MM.1S (cell line): ENCODE measurements around the gene GARIN5A.
A peak's percentile ranks its signal among the peaks of the same experiment; 100 is the strongest.

Source experiments
- DNase-seq: peaks from one replicate; pipeline ENCODE4 v3.0.0-alpha.2; 2015
- H2AFZ ChIP-seq: fragments of 300-600 bp; sonication (generic); 2 replicates; pipeline ENCODE4 v1.6.0; 2016; ENCODE audit warnings: antibody characterized with exemption, low read length
- H3F3A ChIP-seq: fragments of 300-600 bp; sonication (generic); 2 replicates; pipeline ENCODE4 v1.6.1; 2016; ENCODE audit warnings: mild to moderate bottlenecking, antibody characterized with exemption, low read length, moderate library complexity, mixed read lengths; ENCODE audit not compliant: insufficient read depth
- H3K27ac ChIP-seq: fragments of 300-600 bp; sonication (generic); 2 replicates; pipeline ENCODE4 v1.5.1; 2016; ENCODE audit warnings: mild to moderate bottlenecking, low read length
- H3K27me3 ChIP-seq: fragments of 300-600 bp; sonication (generic); replicated peaks from 2 replicates; pipeline ENCODE4 v1.6.0; 2016; ENCODE audit warnings: low read length; ENCODE audit not compliant: insufficient read depth
- H3K36me3 ChIP-seq: fragments of 300-600 bp; sonication (generic); replicated peaks from 2 replicates; pipeline ENCODE4 v1.6.1; 2016; ENCODE audit warnings: mild to moderate bottlenecking, low read length, mixed read lengths; ENCODE audit not compliant: insufficient read depth
- H3K4me1 ChIP-seq: fragments of 300-600 bp; sonication (generic); 2 replicates; pipeline ENCODE4 v1.6.1; 2016; ENCODE audit warnings: low read length, mixed read lengths
- H3K4me2 ChIP-seq: fragments of 300-600 bp; sonication (generic); 2 replicates; pipeline ENCODE4 v1.6.0; 2016; ENCODE audit warnings: low read depth, low read length
- H3K4me3 ChIP-seq: fragments of 300-600 bp; sonication (generic); 2 replicates; pipeline ENCODE4 v1.5.1; 2016; ENCODE audit warnings: low read length, mixed read lengths
- H3K79me2 ChIP-seq: fragments of 300-600 bp; sonication (generic); 2 replicates; pipeline ENCODE4 v1.6.1; 2016; ENCODE audit warnings: mixed run types, low read length, mixed read lengths
- H3K9ac ChIP-seq: fragments of 300-600 bp; sonication (generic); 2 replicates; pipeline ENCODE4 v1.6.1; 2016; ENCODE audit warnings: low read length, mixed read lengths
- H3K9me2 ChIP-seq: fragments of 300-600 bp; sonication (generic); replicated peaks from 2 replicates; pipeline ENCODE4 v1.6.1; 2016; ENCODE audit warnings: mild to moderate bottlenecking, low read length, mixed read lengths; ENCODE audit not compliant: insufficient read depth
- H3K9me3 ChIP-seq: fragments of 300-600 bp; sonication (generic); replicated peaks from 2 replicates; pipeline ENCODE4 v1.6.1; 2016; ENCODE audit warnings: mild to moderate bottlenecking, low read length, mixed read lengths; ENCODE audit not compliant: insufficient read depth
- H4K20me1 ChIP-seq: fragments of 300-600 bp; sonication (generic); 2 replicates; pipeline ENCODE4 v1.6.1; 2016; ENCODE audit warnings: mild to moderate bottlenecking, low read length, moderate library complexity, mixed read lengths; ENCODE audit not compliant: insufficient read depth
- CTCF ChIP-seq: fragments of 300-600 bp; sonication (generic); IDR thresholded peaks from 2 replicates; pipeline ENCODE4 v1.5.1; 2016; ENCODE audit warnings: antibody characterized with exemption, low read length, mixed read lengths
- EZH2 ChIP-seq: fragments of 300-600 bp; sonication (generic); optimal IDR thresholded peaks from 2 replicates; pipeline ENCODE3; 2017; ENCODE audit warnings: low read depth, mild to moderate bottlenecking, antibody characterized with exemption, low read length, mixed read lengths
- EZH2phosphoT487 ChIP-seq: fragments of 300-600 bp; sonication (generic); IDR thresholded peaks from 2 replicates; pipeline ENCODE4 v1.6.1; 2018; ENCODE audit warnings: antibody characterized with exemption, low read length

Gene GARIN5A

GRCh38 chr19:50519006-50519575, 42.4 kb upstream of the GARIN5A start:
- Histone ChIP-seq H3K9me3 (no peaks in the 10 kb centered on the region), H3F3A (no peaks in the 10 kb centered on the region), H3K4me1 (no peaks in the 10 kb centered on the region), H3K36me3 (no peaks in the 10 kb centered on the region), H3K9ac (no peak overlapping the region), H3K4me3 (no peak overlapping the region), H3K27ac (no peak overlapping the region), H4K20me1 (no peaks in the 10 kb centered on the region), H3K4me2 (no peak overlapping the region), H3K27me3 (peaks cover 33% of the 10 kb centered on the region), H3K9me2 (no peaks in the 10 kb centered on the region), H3K79me2 (no peaks in the 10 kb centered on the region), H2AFZ (no peak overlapping the region)
- TF ChIP-seq EZH2 (no peak), EZH2phosphoT487 (no peak), CTCF (no peak)
- no peak for DNase-seq

GRCh38 chr19:50518091-50519005, 41.7 kb upstream of the GARIN5A start:
- H3K79me2 ChIP-seq: no peaks in the 10 kb centered on the region
- no peaks in the 10 kb centered on the region for H3K9me2 ChIP-seq
- H3F3A ChIP-seq: no peaks in the 10 kb centered on the region
- TF ChIP-seq EZH2phosphoT487 (no peak), CTCF (peak; percentile 42)
- peaks cover 26% of the 10 kb centered on the region for H3K27me3 ChIP-seq
- H3K27ac ChIP-seq: no peak overlapping the region
- H3K36me3 ChIP-seq: no peaks in the 10 kb centered on the region
- H2AFZ ChIP-seq: no peak overlapping the region
- no peak for DNase-seq
- no peak overlapping the region for H3K4me2 ChIP-seq
- H4K20me1 ChIP-seq: no peaks in the 10 kb centered on the region
- no peak overlapping the region for H3K4me3 ChIP-seq
- no peaks in the 10 kb centered on the region for H3K9me3 ChIP-seq
- no peak overlapping the region for H3K9ac ChIP-seq
- H3K4me1 ChIP-seq: no peaks in the 10 kb centered on the region

GRCh38 chr19:50517704-50518075, 41.0 kb upstream of the GARIN5A start:
- peaks cover 19% of the 10 kb centered on the region for H3K27me3 ChIP-seq
- no peak overlapping the region for H2AFZ ChIP-seq
- no peaks in the 10 kb centered on the region for H3K9me2 ChIP-seq
- H3K4me1 ChIP-seq: no peaks in the 10 kb centered on the region
- H3F3A ChIP-seq: no peaks in the 10 kb centered on the region
- H3K27ac ChIP-seq: no peak overlapping the region
- no peak for TF ChIP-seq EZH2phosphoT487
- H3K36me3 ChIP-seq: no peaks in the 10 kb centered on the region
- H3K79me2 ChIP-seq: no peaks in the 10 kb centered on the region
- no peak overlapping the region for H3K4me3 ChIP-seq
- H3K9ac ChIP-seq: no peak overlapping the region
- H3K9me3 ChIP-seq: no peaks in the 10 kb centered on the region
- no peak overlapping the region for H3K4me2 ChIP-seq
- DNase-seq: no peak
- H4K20me1 ChIP-seq: no peaks in the 10 kb centered on the region
